Inflammatory macrophage treated with lipopolysaccharide for 4 hours (primary cell): ENCODE data around the gene SLC9A8.
A peak's percentile ranks its signal among the peaks of the same experiment; 100 is the strongest.
"Not testable (repeated sequence)": the region's sequence is repeated elsewhere in the genome, so short reads cannot be mapped to it uniquely, and the experiment has no call there.

Experiments
- DNase-seq: peaks from one replicate; pipeline ENCODE4 v3.0.0-alpha.2; 2020

SLC9A8 gene

GRCh38 chr20:49880724-49881445, 68.3 kb downstream of the SLC9A8 start:
- DNase-seq: no peak

GRCh38 chr20:49882171-49882970, 69.7 kb downstream of the SLC9A8 start:
- no peak for DNase-seq

- no peak for DNase-seq
Measured at GRCh38 chr20:49883246-49883802, 70.7 kb downstream of the SLC9A8 start.

DNA sequence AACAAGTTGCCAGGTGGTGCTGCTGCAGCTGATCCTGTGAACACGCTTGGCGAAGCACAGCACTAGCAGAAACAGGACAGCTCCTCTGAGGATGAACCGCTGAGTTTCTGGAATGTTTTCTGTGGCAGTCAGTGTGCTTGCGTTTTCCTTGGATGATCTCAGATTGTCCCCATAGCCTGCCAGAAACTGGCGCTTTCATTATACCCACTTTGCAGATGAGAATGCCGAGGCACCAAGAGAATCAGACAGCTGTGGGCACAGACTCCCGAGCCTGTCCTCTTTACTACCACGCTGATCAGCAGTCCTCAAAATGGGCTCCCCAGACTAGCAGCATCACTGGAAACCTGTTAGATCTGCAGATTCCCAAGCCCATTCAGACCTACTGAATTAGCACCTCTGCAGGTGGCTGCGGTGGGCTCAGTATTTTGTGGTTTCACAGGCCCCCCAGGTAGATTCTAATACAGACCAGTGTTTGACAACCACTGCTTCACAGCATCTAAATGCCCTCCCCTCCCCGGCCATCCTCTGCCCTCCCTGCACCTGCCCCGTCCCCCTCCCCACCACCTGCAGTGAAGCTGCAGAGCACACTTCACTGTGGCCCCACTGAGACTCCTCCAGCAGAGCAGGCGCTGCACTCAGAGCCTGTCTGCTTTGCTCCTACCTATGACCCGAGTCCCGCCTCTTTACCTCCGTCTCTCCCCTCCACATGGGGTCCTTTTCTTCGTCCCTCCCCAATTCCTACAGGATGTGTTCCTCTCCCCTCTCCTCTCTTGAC, 73.1 kb downstream of the SLC9A8 start:
- no peak for DNase-seq

GRCh38 chr20:49886571-49887213, 74.1 kb downstream of the SLC9A8 start:
- DNase-seq: no peak

GRCh38 chr20:49887251-49888211, 74.9 kb downstream of the SLC9A8 start:
- no peak for DNase-seq

GRCh38 chr20:49888212-49889000, 75.8 kb downstream of the SLC9A8 start:
- DNase-seq: peak; percentile 44

DNA sequence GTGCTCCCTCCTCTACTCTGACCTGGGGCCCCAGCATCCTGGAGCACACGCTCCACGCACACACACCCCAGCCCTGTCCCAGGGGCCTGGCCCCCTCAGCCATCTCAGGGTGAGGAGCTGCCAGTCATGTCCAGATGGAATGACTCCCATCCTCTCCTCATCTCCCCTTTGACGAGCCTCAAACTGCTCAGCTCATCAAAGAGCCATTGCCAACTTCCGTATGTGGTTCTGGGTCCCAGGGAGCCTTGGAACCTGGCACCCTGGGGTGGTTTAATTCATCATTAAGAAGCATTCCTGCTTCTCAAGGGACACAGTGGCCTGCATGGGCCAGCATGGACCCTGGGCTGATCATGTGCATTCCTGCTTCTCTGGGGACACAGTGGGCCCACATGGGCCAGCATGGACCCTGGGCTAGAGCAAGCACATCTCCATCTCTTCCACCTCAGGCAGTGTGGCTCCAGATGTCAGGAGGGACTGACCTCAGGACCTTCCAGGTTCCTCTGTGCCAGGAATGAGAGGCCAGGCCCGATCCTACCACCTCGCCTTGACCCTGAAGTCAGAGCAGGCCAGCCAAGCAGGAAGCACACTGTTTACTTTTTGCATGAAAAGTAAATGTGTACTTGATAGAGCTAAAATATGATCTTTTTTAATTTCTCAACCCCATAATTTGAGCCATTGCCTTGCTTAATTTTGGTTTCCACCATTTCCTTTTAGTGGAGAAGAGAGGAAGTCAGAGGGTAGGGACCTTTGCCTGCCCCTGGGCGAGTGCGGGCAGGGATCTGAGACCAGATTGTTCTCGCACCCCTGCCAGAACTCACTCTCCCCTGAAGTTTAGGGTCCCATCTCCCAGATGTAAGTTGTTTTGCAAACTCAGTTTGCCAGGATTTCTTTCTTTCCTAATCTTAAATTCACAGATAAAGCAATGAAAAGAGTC, 76.6 kb downstream of the SLC9A8 start:
- peak; percentile 30 for DNase-seq

DNA sequence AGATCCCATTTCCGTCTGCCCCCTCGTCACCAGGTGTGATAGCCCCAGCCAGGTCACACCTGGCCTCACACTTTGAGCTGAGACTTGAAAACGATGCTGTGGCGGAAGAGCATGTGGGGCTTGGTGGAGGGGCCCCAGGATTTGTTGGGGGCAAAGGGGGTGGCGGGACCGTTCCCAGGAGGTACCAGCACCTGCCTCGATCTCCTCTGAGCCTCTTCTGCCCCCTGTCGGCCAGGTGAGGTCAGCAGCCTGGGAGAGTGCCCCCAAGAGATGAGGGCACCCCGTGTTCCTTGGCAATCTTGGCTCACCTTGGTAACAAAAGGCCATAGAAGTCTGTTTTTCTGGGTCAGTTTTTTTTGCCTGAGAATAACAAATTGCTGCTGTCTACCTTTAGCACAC, 77.3 kb downstream of the SLC9A8 start:
- DNase-seq: no peak

GRCh38 chr20:49890471-49891361, 78.1 kb downstream of the SLC9A8 start:
- no peak for DNase-seq

DNA sequence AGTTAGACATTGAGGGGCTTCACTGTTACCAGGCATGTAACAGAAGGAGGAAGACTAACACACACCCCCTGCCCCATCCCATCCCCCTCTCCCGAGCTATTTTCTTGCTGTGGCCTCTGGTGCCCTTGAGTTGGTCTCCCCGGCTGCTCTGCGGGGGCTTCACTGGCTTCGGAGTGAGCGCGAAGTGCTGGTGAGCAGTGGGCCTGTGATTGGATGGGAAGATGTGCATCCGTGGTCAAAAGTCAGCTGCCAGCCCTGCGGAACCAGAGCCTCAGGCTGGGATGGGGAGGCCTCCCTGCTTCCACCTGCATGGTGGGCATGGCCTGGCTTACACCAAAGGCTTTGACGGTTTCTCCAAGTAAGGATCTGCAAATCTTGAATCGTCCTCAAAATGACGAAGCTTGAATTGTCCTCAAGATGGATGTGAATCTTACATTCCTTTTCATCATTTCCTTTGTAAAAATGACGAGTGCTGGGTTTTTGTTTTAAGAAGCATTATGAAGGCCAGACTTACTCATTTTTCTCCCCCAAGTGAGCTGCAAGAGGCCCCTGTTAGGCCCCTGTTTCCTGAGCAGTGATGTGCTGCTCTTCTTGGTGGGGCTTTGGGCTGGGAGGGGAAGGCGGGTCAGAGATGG, 79.0 kb downstream of the SLC9A8 start:
- no peak for DNase-seq

GRCh38 chr20:49892260-49892659, 79.6 kb downstream of the SLC9A8 start:
- no peak for DNase-seq

GRCh38 chr20:49892817-49893216, 80.2 kb downstream of the SLC9A8 start:
- DNase-seq: no peak

DNA sequence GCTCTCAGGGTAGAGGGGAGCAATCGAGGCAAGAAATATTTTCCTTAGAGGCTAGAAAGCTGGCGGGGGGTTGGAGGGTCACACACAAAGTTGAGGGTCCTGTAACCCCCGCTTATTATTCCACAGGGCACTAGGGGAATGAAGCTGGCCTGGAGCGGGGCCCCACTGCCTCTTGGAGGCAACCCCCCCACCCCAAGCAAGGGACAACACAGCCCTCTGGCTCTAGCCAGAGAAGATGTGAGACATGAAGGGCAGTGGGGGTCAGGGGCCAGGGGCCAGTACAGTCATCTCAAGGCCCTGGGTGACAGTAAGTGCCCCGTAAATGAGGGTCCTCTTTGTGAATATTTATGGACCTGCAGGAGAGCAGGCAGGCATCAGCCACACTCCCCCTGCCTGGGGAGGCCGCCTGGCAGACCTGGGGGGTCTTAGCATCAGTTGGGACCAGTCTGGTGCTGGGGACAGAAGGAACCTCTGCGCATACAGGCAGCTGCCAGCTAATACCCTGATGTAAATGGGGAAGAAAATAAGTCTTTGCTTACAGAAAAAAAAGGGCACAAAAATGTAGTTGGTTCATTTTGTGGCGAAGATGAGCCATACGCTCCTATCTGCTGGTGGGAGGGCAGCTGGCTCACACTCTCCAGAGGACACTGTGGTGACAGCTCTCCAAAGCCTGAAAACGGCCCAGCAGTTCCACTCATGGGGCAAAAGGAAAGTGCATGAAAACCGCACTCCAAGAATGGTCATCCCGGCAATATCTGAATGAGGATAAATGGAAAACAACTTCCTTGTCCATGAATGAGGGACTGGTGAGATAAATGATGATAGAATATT, 80.8 kb downstream of the SLC9A8 start:
- DNase-seq: peak; percentile 71

- DNase-seq: peak; percentile 37
Measured at GRCh38 chr20:49894073-49894470, 81.4 kb downstream of the SLC9A8 start.

DNA sequence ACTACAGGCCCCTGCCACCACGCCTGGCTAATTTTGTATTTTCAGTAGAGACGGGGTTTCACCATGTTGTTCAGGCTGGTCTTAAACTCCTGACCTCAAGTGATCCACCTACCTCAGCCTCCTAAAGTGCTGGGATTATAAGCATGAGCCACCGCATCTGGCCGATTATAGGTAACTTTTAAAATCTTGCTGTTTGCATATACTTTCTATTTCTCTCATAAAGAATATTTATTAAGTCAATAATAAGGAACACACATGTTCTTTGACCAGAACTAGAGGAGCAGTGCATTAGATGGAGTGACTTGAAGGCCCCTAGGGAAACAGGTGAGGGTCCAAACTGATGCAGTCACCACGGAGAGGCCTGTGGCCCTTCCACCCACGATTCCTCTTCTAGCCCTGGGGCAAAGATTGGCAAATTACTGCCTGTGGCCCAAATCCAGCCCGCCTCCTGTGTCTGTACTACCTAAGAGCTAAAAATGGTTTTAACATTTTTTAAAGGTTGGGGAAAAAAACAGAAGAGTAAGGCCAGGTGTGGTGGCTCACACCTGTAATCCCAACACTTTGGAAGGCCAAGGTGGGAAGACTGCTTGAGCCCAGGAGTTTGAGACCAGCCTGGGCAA, 83.0 kb downstream of the SLC9A8 start:
- DNase-seq: not testable (repeated sequence)
